HepG2 (cell line): ENCODE data around the gene CD46. TPM values are rescaled to one million over a fixed set of nuclear protein-coding genes. Genes with fewer than 3 reads are reported as not detected.

ENCODE experiments used
- AHR ChIP-seq: IDR thresholded peaks from 2 replicates; pipeline ENCODE4 v1.6.1; 2018; ENCODE audit warnings: missing genetic modification reagents, missing compliant biosample characterization
- CCAR2 ChIP-seq: fragments of 200-400 bp; formaldehyde crosslinking; optimal IDR thresholded peaks from 2 replicates; pipeline ENCODE3; 2018; ENCODE audit warnings: low read depth, mild to moderate bottlenecking, low read length, moderate library complexity
- CREM ChIP-seq, 2 experiments: sonication (generic) in 1 of 2; formaldehyde crosslinking in 1 of 2; IDR thresholded peaks; 2 replicates each; pipeline versions ENCODE4 v1.4.0 to v1.6.1; 2016 to 2020; ENCODE audit warnings: antibody characterized with exemption in 1 of 2, mild to moderate bottlenecking in 1 of 2, missing genetic modification reagents in 1 of 2
- ETV6 ChIP-seq: sonication (generic); formaldehyde crosslinking; conservative IDR thresholded peaks from 2 replicates; pipeline ENCODE4 v1.4.0; 2020; ENCODE audit warnings: missing genetic modification reagents
- GABPB1 ChIP-seq: IDR thresholded peaks from 2 replicates; pipeline ENCODE4 v1.6.1; 2016; ENCODE audit warnings: mild to moderate bottlenecking, missing genetic modification reagents, moderate library complexity, missing compliant biosample characterization
- GTF2F1 ChIP-seq: fragments of 150-350 bp; IDR thresholded peaks from 2 replicates; pipeline ENCODE4 v1.6.1; 2014; ENCODE audit warnings: low read length
- IKZF1 ChIP-seq: fragments of 450-650 bp; IDR thresholded peaks from 2 replicates; pipeline ENCODE4 v1.7.1; 2016
- LBX2 ChIP-seq: sonication (generic); formaldehyde crosslinking; IDR thresholded peaks from 2 replicates; pipeline ENCODE4 v1.5.0; 2020; ENCODE audit warnings: missing genetic modification reagents, mild to moderate bottlenecking, borderline replicate concordance
- PBX3 ChIP-seq: sonication (generic); formaldehyde crosslinking; IDR thresholded peaks from 2 replicates; pipeline ENCODE4 v1.8.1; 2023; ENCODE audit warnings: missing genetic modification reagents, inconsistent platforms, borderline replicate concordance
- PHF21A ChIP-seq: sonication (generic); formaldehyde crosslinking; IDR thresholded peaks from 2 replicates; pipeline ENCODE4 v1.5.0; 2020; ENCODE audit warnings: mild to moderate bottlenecking, missing genetic modification reagents
- RFX3 ChIP-seq: IDR thresholded peaks from 2 replicates; pipeline ENCODE4 v1.6.1; 2016; ENCODE audit warnings: missing biosample characterization, missing genetic modification reagents
- SRSF1 ChIP-seq: fragments of 200-400 bp; formaldehyde crosslinking; optimal IDR thresholded peaks from 2 replicates; pipeline ENCODE3; 2017; ENCODE audit warnings: mild to moderate bottlenecking, low read depth, low read length, moderate library complexity
- TBP ChIP-seq: sonication (generic); formaldehyde crosslinking; IDR thresholded peaks from 2 replicates; pipeline ENCODE4 v1.5.0; 2020; ENCODE audit warnings: missing genetic modification reagents
- TCF7 ChIP-seq: sonication (generic); IDR thresholded peaks from 2 replicates; pipeline ENCODE4 v1.6.1; 2016; ENCODE audit warnings: antibody characterized with exemption, low read depth
- TRIM24 ChIP-seq: sonication (generic); formaldehyde crosslinking; IDR thresholded peaks from 2 replicates; pipeline ENCODE4 v1.8.0; 2022; ENCODE audit warnings: mild to moderate bottlenecking, missing genetic modification reagents
- XBP1 ChIP-seq: sonication (generic); formaldehyde crosslinking; IDR thresholded peaks from 2 replicates; pipeline ENCODE4 v1.5.0; 2020; ENCODE audit warnings: missing genetic modification reagents
- ZBTB8A ChIP-seq: sonication (generic); formaldehyde crosslinking; IDR thresholded peaks from 2 replicates; pipeline ENCODE4 v1.4.0; 2020; ENCODE audit warnings: mild to moderate bottlenecking, low read depth, missing genetic modification reagents, borderline replicate concordance
- ZFP36L2 ChIP-seq: sonication (generic); formaldehyde crosslinking; IDR thresholded peaks from 2 replicates; pipeline ENCODE4 v1.4.0; 2020; ENCODE audit warnings: missing genetic modification reagents
- ZNF101 ChIP-seq: sonication (generic); formaldehyde crosslinking; IDR thresholded peaks from 2 replicates; pipeline ENCODE4 v1.4.0; 2020; ENCODE audit warnings: mild to moderate bottlenecking, low read depth, missing genetic modification reagents, borderline replicate concordance
- ZNF20 ChIP-seq: sonication (generic); formaldehyde crosslinking; IDR thresholded peaks from 2 replicates; pipeline ENCODE4 v1.4.0; 2020; ENCODE audit warnings: mild to moderate bottlenecking, moderate library complexity, missing genetic modification reagents
- ZNF546 ChIP-seq: sonication (generic); formaldehyde crosslinking; conservative IDR thresholded peaks from 2 replicates; pipeline ENCODE4 v1.8.1; 2023; ENCODE audit warnings: mild to moderate bottlenecking, missing genetic modification reagents
- ZNF563 ChIP-seq: sonication (generic); formaldehyde crosslinking; IDR thresholded peaks from 2 replicates; pipeline ENCODE4 v1.8.0; 2022; ENCODE audit warnings: mild to moderate bottlenecking, moderate library complexity, missing genetic modification reagents
- ZNF609 ChIP-seq: sonication (generic); formaldehyde crosslinking; IDR thresholded peaks from 2 replicates; pipeline ENCODE4 v1.4.0; 2020; ENCODE audit warnings: mild to moderate bottlenecking, missing genetic modification reagents, borderline replicate concordance
- ZNF720 ChIP-seq: sonication (generic); formaldehyde crosslinking; IDR thresholded peaks from 2 replicates; pipeline ENCODE4 v1.4.0; 2020; ENCODE audit warnings: missing genetic modification reagents
- ZNF782 ChIP-seq: sonication (generic); formaldehyde crosslinking; IDR thresholded peaks from 2 replicates; pipeline ENCODE4 v1.4.0; 2020; ENCODE audit warnings: missing genetic modification reagents, mild to moderate bottlenecking, borderline replicate concordance
- polyA plus RNA-seq, 8 experiments: library from polyadenylated mRNA; depleted of rRNA in 3 of 8; stranded (reverse) in 7 of 8; unstranded in 1 of 8; fragments of >200 nt; fragmentation: Illumina TruSeq in 4 of 8; extraction: Trizol in 4 of 8; gene quantifications; 2 replicates each; pipeline versions ENCODE4 v1.2.1 to v1.2.3, GENCODE V29; 2011 to 2016; ENCODE audit warnings: low read depth in 4 of 8, missing spikeins in 1 of 8, mixed read lengths in 1 of 8; ENCODE audit not compliant: insufficient read depth in 1 of 8
- total RNA-seq, 5 experiments: library from RNA; depleted of rRNA; stranded (reverse); fragments of >200 nt; fragmentation: Illumina TruSeq; extraction: Trizol; gene quantifications; 2 replicates each; pipeline ENCODE4 v1.2.3, GENCODE V29; 2016; ENCODE audit warnings: low read depth in 1 of 5

Gene CD46
- total and polyA plus RNA-seq, 2 of the 13 experiments (the other 11 are each of a cell fraction or from before 2014, with no cell fraction given) = 130 to 277 TPM

- TF ChIP-seq ZNF609 (CRISPR knock-in tag) = no peak; the same call in 1 of the 2 replicates
- peak; percentile 29; the same call in 1 of the 2 replicates for TF ChIP-seq TCF7
- no peak for TF ChIP-seq ZNF101
- TF ChIP-seq CCAR2 = no peak
- TF ChIP-seq PHF21A (CRISPR knock-in tag) = peak; percentile 70
- no peak for TF ChIP-seq AHR (CRISPR knock-in tag)
- no peak for TF ChIP-seq LBX2 (CRISPR knock-in tag)
- no peak for TF ChIP-seq IKZF1
- no peak for TF ChIP-seq ZNF563
- no peak for TF ChIP-seq PBX3 (CRISPR knock-in tag)
- TF ChIP-seq ZNF782 (CRISPR knock-in tag) = no peak
- TF ChIP-seq CREM (IDR thresholded peaks at IDR 0.05) = peak; percentile 32; the same call in 1 of the 2 replicates
- no peak for TF ChIP-seq CREM (CRISPR knock-in tag; IDR thresholded peaks at IDR 0.05)
- no peak for TF ChIP-seq TRIM24 (CRISPR knock-in tag)
- no peak for TF ChIP-seq ZBTB8A
- no peak for TF ChIP-seq GTF2F1
- no peak for TF ChIP-seq ETV6 (CRISPR knock-in tag)
- no peak for TF ChIP-seq ZNF720 (CRISPR knock-in tag)
- no peak for TF ChIP-seq ZFP36L2 (CRISPR knock-in tag)
- TF ChIP-seq ZNF546 (CRISPR knock-in tag) = no peak
- TF ChIP-seq TBP (CRISPR knock-in tag) = no peak
- no peak for TF ChIP-seq GABPB1 (CRISPR knock-in tag)
- TF ChIP-seq RFX3 (CRISPR knock-in tag) = no peak
- TF ChIP-seq XBP1 (CRISPR knock-in tag) = no peak
- no peak for TF ChIP-seq ZNF20 (CRISPR knock-in tag)
- TF ChIP-seq SRSF1 = no peak
Measured at GRCh38 chr1:207826557-207827487, 75.0 kb downstream of the CD46 start (continued).
